Measurements from ENCODE around the gene AGPAT4. TPM values are rescaled to one million over a fixed set of nuclear protein-coding genes. Genes with fewer than 3 reads are reported as not detected.

The AGPAT4 gene
- polyA plus RNA-seq, 1 of the 3 experiments (the other 2 are of a cell fraction) = 3.9 TPM

DNA sequence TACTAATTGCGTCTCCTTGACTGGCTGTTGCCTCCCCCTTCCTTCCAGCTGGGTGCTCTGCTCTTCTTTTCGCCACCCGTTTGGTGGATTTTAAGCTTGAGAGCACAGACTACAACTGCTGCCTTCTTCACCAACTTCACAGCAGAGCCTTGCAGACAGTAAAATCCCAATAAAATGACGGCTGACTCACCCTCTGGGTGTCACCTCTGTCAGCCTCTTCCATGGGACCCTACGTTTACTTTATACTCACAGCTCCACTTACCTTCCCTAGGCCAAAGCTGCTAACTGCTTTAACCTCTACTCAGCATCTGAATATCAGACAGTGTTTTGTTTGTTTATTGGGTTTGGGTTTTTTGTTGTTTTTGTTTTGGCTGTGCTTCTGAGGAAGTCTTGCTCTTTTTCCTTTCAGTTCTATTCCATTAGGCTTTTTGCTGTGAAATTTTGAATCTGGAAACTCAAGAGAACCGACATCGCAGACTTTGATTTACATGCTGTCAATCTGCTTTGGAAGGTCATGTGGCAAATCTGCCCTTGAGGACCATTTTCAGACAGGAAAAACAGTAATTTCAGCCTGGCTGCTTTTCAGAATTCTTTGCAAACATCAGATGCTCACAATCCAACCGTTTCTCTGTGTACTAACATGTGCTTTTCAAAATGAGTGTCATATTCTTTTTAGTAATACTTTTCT lies 2.4 kb downstream of the AGPAT4 start:
- CTCF ChIA-PET = no interaction called here
- TF ChIP-seq FOSL2 (IDR thresholded peaks at IDR 0.05; ENCODE audit: borderline replicate concordance, low read depth) (no peak), NRF1 (IDR thresholded peaks at IDR 0.05; ENCODE audit: low read depth, low read length) (no peak), TCF12 (IDR thresholded peaks at IDR 0.05) (no peak), NFIC (IDR thresholded peaks at IDR 0.05; ENCODE audit: borderline replicate concordance) (no peak), RFX5 (IDR thresholded peaks at IDR 0.05; ENCODE audit: low read length) (no peak), SIN3A (IDR thresholded peaks at IDR 0.05; ENCODE audit: borderline replicate concordance, low read depth, low read length) (no peak), MAX (IDR thresholded peaks at IDR 0.05; ENCODE audit: low read depth) (no peak), ELF1 (IDR thresholded peaks at IDR 0.05) (no peak), SMC3 (IDR thresholded peaks at IDR 0.05; ENCODE audit: low read depth, low read length) (no peak), EP300 (IDR thresholded peaks at IDR 0.05; ENCODE audit: borderline replicate concordance in 1 of 2, low read depth in 1 of 2, low read length in 1 of 2) (no peak), JUND (IDR thresholded peaks at IDR 0.05) (no peak), TAF1 (IDR thresholded peaks at IDR 0.05; ENCODE audit: borderline replicate concordance, low read depth, low read length) (no peak), POLR2AphosphoS5 (IDR thresholded peaks at IDR 0.05; ENCODE audit: low read depth, low read length) (no peak)
- TF ChIP-seq, protein P1, sequence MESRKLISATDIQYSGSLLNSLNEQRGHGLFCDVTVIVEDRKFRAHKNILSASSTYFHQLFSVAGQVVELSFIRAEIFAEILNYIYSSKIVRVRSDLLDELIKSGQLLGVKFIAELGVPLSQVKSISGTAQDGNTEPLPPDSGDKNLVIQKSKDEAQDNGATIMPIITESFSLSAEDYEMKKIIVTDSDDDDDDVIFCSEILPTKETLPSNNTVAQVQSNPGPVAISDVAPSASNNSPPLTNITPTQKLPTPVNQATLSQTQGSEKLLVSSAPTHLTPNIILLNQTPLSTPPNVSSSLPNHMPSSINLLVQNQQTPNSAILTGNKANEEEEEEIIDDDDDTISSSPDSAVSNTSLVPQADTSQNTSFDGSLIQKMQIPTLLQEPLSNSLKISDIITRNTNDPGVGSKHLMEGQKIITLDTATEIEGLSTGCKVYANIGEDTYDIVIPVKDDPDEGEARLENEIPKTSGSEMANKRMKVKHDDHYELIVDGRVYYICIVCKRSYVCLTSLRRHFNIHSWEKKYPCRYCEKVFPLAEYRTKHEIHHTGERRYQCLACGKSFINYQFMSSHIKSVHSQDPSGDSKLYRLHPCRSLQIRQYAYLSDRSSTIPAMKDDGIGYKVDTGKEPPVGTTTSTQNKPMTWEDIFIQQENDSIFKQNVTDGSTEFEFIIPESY (IDR thresholded peaks at IDR 0.05; ENCODE audit: borderline replicate concordance, low read depth) = no peak
- H3K9me2 ChIP-seq = no peaks in the 10 kb centered on the region
- peaks cover 0 to 5% of the 10 kb centered on the region in 2 experiments; a peak in 2 of 4 replicates for H3K4me1 ChIP-seq (ENCODE audit: control insufficient read depth in 1 of 2, insufficient read depth in 2 of 2, low read depth in 1 of 2, low read length in 1 of 2)
- POLR2A ChIA-PET = no interaction called here
- H3K4me2 ChIP-seq = no peak overlapping the region; the same call in 1 of the 2 replicates
- no peaks in the 10 kb centered on the region for H4K20me1 ChIP-seq (ENCODE audit: insufficient read depth)
- H3K79me2 ChIP-seq (ENCODE audit: insufficient read depth) = peaks cover 32% of the 10 kb centered on the region
- no peak overlapping the region for H2AFZ ChIP-seq (ENCODE audit: low read depth)
- DNase-seq = no peak
- H3F3A ChIP-seq (replicated peaks; ENCODE audit: insufficient read depth) = no peaks in the 10 kb centered on the region
- H3K4me3 ChIP-seq (ENCODE audit: low read depth in 2 of 2, low read length in 1 of 2) = no peak overlapping the region
- no peaks in the 10 kb centered on the region for H3K36me3 ChIP-seq (replicated peaks in 1 of 2; ENCODE audit: control insufficient read depth in 1 of 2, insufficient read depth in 2 of 2, low read length in 1 of 2)
- H3K9ac ChIP-seq = no peak overlapping the region
- no peak overlapping the region for H3K27ac ChIP-seq (ENCODE audit: low read depth in 2 of 2, low read length in 1 of 2)
- H3K9me3 ChIP-seq = no peaks in the 10 kb centered on the region
- 80% methylated on average over 8 of the region's 8 CpGs for WGBS (ENCODE audit: low lambda C conversion rate)
- no peaks in the 10 kb centered on the region for H3K27me3 ChIP-seq (ENCODE audit: insufficient read depth)

- DNase-seq = no peak
- H3K9me2 ChIP-seq = no peaks in the 10 kb centered on the region
- H4K20me1 ChIP-seq (ENCODE audit: insufficient read depth) = no peaks in the 10 kb centered on the region
- 89% methylated on average over 5 of the region's 5 CpGs for WGBS (ENCODE audit: low lambda C conversion rate)
- no peaks in the 10 kb centered on the region for H3K9me3 ChIP-seq
- no peaks in the 10 kb centered on the region for H3F3A ChIP-seq (replicated peaks; ENCODE audit: insufficient read depth)
- no peak overlapping the region for H2AFZ ChIP-seq (ENCODE audit: low read depth)
- H3K4me3 ChIP-seq (ENCODE audit: low read depth in 2 of 2, low read length in 1 of 2) = no peak overlapping the region
- ChIA-PET POLR2A (no interaction called here), CTCF (interaction anchor here (1.7 kb wide), 2 partner anchors 10 to 124 kb away, joined by 3 to 7 read pairs; no protein-coding TSS in a partner anchor)
- no peaks in the 10 kb centered on the region for H3K27me3 ChIP-seq (ENCODE audit: insufficient read depth)
- H3K4me2 ChIP-seq = no peak overlapping the region
- H3K36me3 ChIP-seq (replicated peaks in 1 of 2; ENCODE audit: control insufficient read depth in 1 of 2, insufficient read depth in 2 of 2, low read length in 1 of 2) = no peaks in the 10 kb centered on the region
- no peak overlapping the region for H3K9ac ChIP-seq
- H3K79me2 ChIP-seq (ENCODE audit: insufficient read depth) = peaks cover 32% of the 10 kb centered on the region
- no peak overlapping the region for H3K27ac ChIP-seq (ENCODE audit: low read depth in 2 of 2, low read length in 1 of 2)
- TF ChIP-seq RAD21 (IDR thresholded peaks at IDR 0.05; ENCODE audit: low read length) = no peak
- no peak for TF ChIP-seq MEF2A (IDR thresholded peaks at IDR 0.05; ENCODE audit: borderline replicate concordance, low read depth)
- no peak for TF ChIP-seq FOXM1 (IDR thresholded peaks at IDR 0.05; ENCODE audit: low read depth)
- TF ChIP-seq, protein P2, sequence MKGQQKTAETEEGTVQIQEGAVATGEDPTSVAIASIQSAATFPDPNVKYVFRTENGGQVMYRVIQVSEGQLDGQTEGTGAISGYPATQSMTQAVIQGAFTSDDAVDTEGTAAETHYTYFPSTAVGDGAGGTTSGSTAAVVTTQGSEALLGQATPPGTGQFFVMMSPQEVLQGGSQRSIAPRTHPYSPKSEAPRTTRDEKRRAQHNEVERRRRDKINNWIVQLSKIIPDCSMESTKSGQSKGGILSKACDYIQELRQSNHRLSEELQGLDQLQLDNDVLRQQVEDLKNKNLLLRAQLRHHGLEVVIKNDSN (IDR thresholded peaks at IDR 0.05; ENCODE audit: borderline replicate concordance, low read depth) = no peak
- no peak for TF ChIP-seq TCF12 (IDR thresholded peaks at IDR 0.05)
- no peak for TF ChIP-seq RFX5 (IDR thresholded peaks at IDR 0.05; ENCODE audit: low read length)
- TF ChIP-seq GABPA (IDR thresholded peaks at IDR 0.05; ENCODE audit: low read depth) = no peak
- TF ChIP-seq SIN3A (IDR thresholded peaks at IDR 0.05; ENCODE audit: borderline replicate concordance, low read depth, low read length) = no peak
- TF ChIP-seq EZH2phosphoT487 (IDR thresholded peaks at IDR 0.05; ENCODE audit: borderline replicate concordance, low read depth) = no peak
- no peak for TF ChIP-seq CTCF (IDR thresholded peaks at IDR 0.05)
- H3K4me1 ChIP-seq (ENCODE audit: control insufficient read depth in 1 of 2, insufficient read depth in 2 of 2, low read depth in 1 of 2, low read length in 1 of 2) = peaks cover 0 to 5% of the 10 kb centered on the region in 2 experiments; a peak in 2 of 4 replicates
Measured at GRCh38 chr6:161270116-161270515, 3.7 kb downstream of the AGPAT4 start.
